CD4-positive, alpha-beta memory T cell (primary cell): ENCODE results near the gene TEX51. TPM values are rescaled to one million over a fixed set of nuclear protein-coding genes. Genes with fewer than 3 reads are reported as not detected.

Experiments used
- CTCF ChIA-PET: fragments of 350-600 bp; sonication (Branson Sonifier 250); formaldehyde crosslinking; loops from one replicate; lab custom pipeline; 2021; ENCODE audit warnings: inconsistent platforms; ENCODE audit not compliant: partially characterized antibody; lab: Charles Lee
- POLR2A ChIA-PET: fragments of 350-600 bp; sonication (Branson Sonifier 250); formaldehyde crosslinking; loops from one replicate; lab custom pipeline; 2021; ENCODE audit not compliant: partially characterized antibody; lab: Charles Lee
- DNase-seq, 5 donors: peaks; one replicate each; pipeline versions ENCODE4 v3.0.0 to v3.0.0-alpha.2; 2020 to 2022; ENCODE audit warnings: mixed read lengths in 1 of 5
- H3K27ac ChIP-seq: one replicate; pipeline ENCODE4 v1.7.0; 2013; ENCODE audit warnings: low read depth, low read length
- H3K27me3 ChIP-seq: 2 replicates; pipeline ENCODE4 v1.7.0; 2013; ENCODE audit warnings: mild to moderate bottlenecking, low read length, moderate library complexity; ENCODE audit not compliant: insufficient read depth
- H3K36me3 ChIP-seq: 2 replicates; pipeline ENCODE4 v1.7.0; 2013; ENCODE audit warnings: mild to moderate bottlenecking, low read length, moderate library complexity; ENCODE audit not compliant: insufficient read depth
- H3K4me1 ChIP-seq: 2 replicates; pipeline ENCODE4 v1.7.0; 2013; ENCODE audit warnings: mild to moderate bottlenecking, low read length, moderate library complexity; ENCODE audit not compliant: insufficient read depth
- H3K4me3 ChIP-seq, 2 donors: one replicate each; pipeline ENCODE4 v1.7.0; 2013; ENCODE audit warnings: low read length in 2 of 2, mild to moderate bottlenecking in 1 of 2
- H3K9me3 ChIP-seq, 2 donors: one replicate each; pipeline ENCODE4 v1.7.0; 2013; ENCODE audit warnings: low read length in 2 of 2, control low read depth in 1 of 2; ENCODE audit not compliant: control insufficient read depth in 1 of 2
- H3K27ac Mint-ChIP-seq, 7 donors: one replicate each; pipeline ENCODE4 v1.8.0; 2020 to 2021; ENCODE audit warnings: mixed read lengths in 7 of 7, mild to moderate bottlenecking in 6 of 7, inconsistent platforms in 3 of 7, moderate library complexity in 3 of 7
- H3K27me3 Mint-ChIP-seq, 2 donors: one replicate each; pipeline ENCODE4 v1.8.0; 2020 to 2021; ENCODE audit warnings: mixed read lengths in 2 of 2
- H3K36me3 Mint-ChIP-seq, 2 donors: one replicate each; pipeline ENCODE4 v1.8.0; 2020 to 2021; ENCODE audit warnings: mixed read lengths in 2 of 2, inconsistent platforms in 1 of 2, mild to moderate bottlenecking in 1 of 2
- H3K4me1 Mint-ChIP-seq, 4 donors: one replicate each; pipeline ENCODE4 v1.8.0; 2020 to 2021; ENCODE audit warnings: mixed read lengths in 4 of 4, mild to moderate bottlenecking in 1 of 4
- H3K4me3 Mint-ChIP-seq, 8 donors: one replicate each; pipeline ENCODE4 v1.8.0; 2020 to 2021; ENCODE audit warnings: mixed read lengths in 8 of 8, mild to moderate bottlenecking in 7 of 8, moderate library complexity in 6 of 8, inconsistent platforms in 3 of 8
- H3K9me3 Mint-ChIP-seq, 8 donors: one replicate each; pipeline ENCODE4 v1.8.0; 2020 to 2021; ENCODE audit warnings: mixed read lengths in 8 of 8, mild to moderate bottlenecking in 5 of 8, inconsistent platforms in 3 of 8, moderate library complexity in 1 of 8
- intact Hi-C: fragments of 100-400 bp; cut with micrococcal nuclease; formaldehyde crosslinking; loops from one replicate; pipeline ENCODE4 v1.15.1; 2023
- polyA plus RNA-seq, 2 donors: library from polyadenylated mRNA; unstranded; fragments of 300-500 nt; fragmentation: Illumina TruSeq; gene quantifications; one replicate each; pipeline ENCODE4 v1.2.3, GENCODE V29; 2021
- total RNA-seq, 2 experiments: library from RNA; stranded (reverse); gene quantifications; one replicate each; pipeline ENCODE4 v1.2.3, GENCODE V29; 2021

Gene TEX51
- total and polyA plus RNA-seq, 4 experiments from 2014 or later = not detected

GRCh38 chr2:126856403-126856802 is 42.3 kb upstream of the TEX51 start:
- intact Hi-C loops = no loop called here
- CTCF ChIA-PET = no interaction called here
- Mint-ChIP-seq H3K27ac (no peak overlapping the region), H3K9me3 (no peaks in the 10 kb centered on the region), H3K36me3 (no peaks in the 10 kb centered on the region), H3K4me1 (no peaks in the 10 kb centered on the region), H3K27me3 (peaks cover 2 to 6% of the 10 kb centered on the region in 2 donors), H3K4me3 (no peak overlapping the region)
- H3K36me3 ChIP-seq = no peaks in the 10 kb centered on the region
- no peak overlapping the region for H3K4me3 ChIP-seq
- H3K27me3 ChIP-seq = no peaks in the 10 kb centered on the region
- DNase-seq = no peak
- H3K27ac ChIP-seq = no peak overlapping the region
- no peaks in the 10 kb centered on the region for H3K4me1 ChIP-seq
- H3K9me3 ChIP-seq = no peaks in the 10 kb centered on the region
- POLR2A ChIA-PET = no interaction called here

DNA sequence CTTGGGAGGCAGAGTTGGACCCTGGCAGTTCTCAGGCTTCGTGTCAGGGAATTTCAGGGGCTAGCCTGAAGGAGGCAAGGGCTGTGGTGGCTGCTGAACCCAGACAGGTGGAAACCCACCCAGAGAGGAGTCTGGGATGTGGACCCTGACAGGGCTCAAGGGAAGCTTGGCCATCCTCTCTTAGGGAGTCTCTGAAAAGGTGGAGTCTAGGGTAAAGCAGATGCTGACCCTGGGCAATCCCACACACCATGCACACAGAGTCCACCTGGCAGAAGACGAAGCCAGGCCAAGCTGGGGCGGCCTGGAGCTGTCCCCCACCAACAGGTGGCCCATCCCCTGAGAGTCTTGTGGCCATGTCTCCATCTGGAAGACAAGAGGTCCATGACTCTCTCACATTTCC is 41.2 kb upstream of the TEX51 start:
- Mint-ChIP-seq H3K4me1 (no peaks in the 10 kb centered on the region), H3K36me3 (no peaks in the 10 kb centered on the region), H3K27ac (no peak overlapping the region), H3K4me3 (no peak overlapping the region), H3K9me3 (no peaks in the 10 kb centered on the region), H3K27me3 (peaks cover 2 to 8% of the 10 kb centered on the region in 2 donors)
- H3K27ac ChIP-seq = no peak overlapping the region
- H3K4me3 ChIP-seq = no peak overlapping the region
- intact Hi-C loops = no loop called here
- no peaks in the 10 kb centered on the region for H3K4me1 ChIP-seq
- no peaks in the 10 kb centered on the region for H3K27me3 ChIP-seq
- ChIA-PET CTCF (no interaction called here), POLR2A (no interaction called here)
- H3K9me3 ChIP-seq = no peaks in the 10 kb centered on the region
- DNase-seq = no peak
- no peaks in the 10 kb centered on the region for H3K36me3 ChIP-seq

GRCh38 chr2:126858013-126858412 is 40.7 kb upstream of the TEX51 start:
- no peak for DNase-seq
- Histone ChIP-seq H3K27ac (no peak overlapping the region), H3K27me3 (no peaks in the 10 kb centered on the region), H3K4me1 (no peaks in the 10 kb centered on the region), H3K9me3 (no peaks in the 10 kb centered on the region), H3K36me3 (no peaks in the 10 kb centered on the region), H3K4me3 (no peak overlapping the region)
- Mint-ChIP-seq H3K36me3 (no peaks in the 10 kb centered on the region), H3K4me3 (no peak overlapping the region), H3K27ac (no peak overlapping the region), H3K9me3 (no peaks in the 10 kb centered on the region), H3K27me3 (peaks cover 3 to 8% of the 10 kb centered on the region in 2 donors), H3K4me1 (no peaks in the 10 kb centered on the region)
- ChIA-PET POLR2A (no interaction called here), CTCF (no interaction called here)
- intact Hi-C loops = no loop called here

GRCh38 chr2:126858436-126858835 is 40.3 kb upstream of the TEX51 start:
- DNase-seq = no peak
- Histone ChIP-seq H3K36me3 (no peaks in the 10 kb centered on the region), H3K27me3 (no peaks in the 10 kb centered on the region), H3K27ac (no peak overlapping the region), H3K4me1 (no peaks in the 10 kb centered on the region), H3K9me3 (no peaks in the 10 kb centered on the region), H3K4me3 (no peak overlapping the region)
- Mint-ChIP-seq H3K36me3 (no peaks in the 10 kb centered on the region), H3K27me3 (peaks cover 4 to 10% of the 10 kb centered on the region in 2 donors), H3K4me3 (no peak overlapping the region), H3K27ac (no peak overlapping the region), H3K4me1 (no peaks in the 10 kb centered on the region), H3K9me3 (no peaks in the 10 kb centered on the region)
- ChIA-PET POLR2A (no interaction called here), CTCF (no interaction called here)
- intact Hi-C loops = no loop called here

DNA sequence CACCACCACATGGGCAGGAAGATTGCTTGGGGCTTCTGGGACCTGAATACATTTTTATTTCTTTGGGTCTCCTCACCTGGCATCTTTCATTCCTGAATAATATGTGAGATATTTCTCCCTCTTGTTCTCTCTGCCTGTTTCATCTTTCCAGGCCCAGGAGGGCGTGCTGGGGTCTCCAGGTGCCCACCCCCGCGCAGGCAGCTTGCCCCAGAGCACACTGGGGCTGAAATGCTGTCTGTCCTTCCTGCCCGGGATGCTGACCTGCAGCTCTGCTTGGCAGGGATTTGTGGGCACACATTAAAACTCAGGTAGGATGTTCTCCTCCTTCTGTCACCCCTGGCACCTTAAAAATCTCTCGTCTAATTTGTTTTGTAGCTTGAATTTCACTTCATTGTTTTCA is 39.7 kb upstream of the TEX51 start:
- H3K36me3 Mint-ChIP-seq = no peaks in the 10 kb centered on the region
- no peaks in the 10 kb centered on the region for H3K9me3 Mint-ChIP-seq
- CTCF ChIA-PET = no interaction called here
- Histone ChIP-seq H3K9me3 (no peaks in the 10 kb centered on the region), H3K4me3 (no peak overlapping the region), H3K27ac (no peak overlapping the region), H3K4me1 (no peaks in the 10 kb centered on the region), H3K27me3 (no peaks in the 10 kb centered on the region), H3K36me3 (no peaks in the 10 kb centered on the region)
- intact Hi-C loops = no loop called here
- no peaks in the 10 kb centered on the region for H3K4me1 Mint-ChIP-seq
- H3K4me3 Mint-ChIP-seq = no peak overlapping the region
- H3K27me3 Mint-ChIP-seq = peaks cover 5 to 10% of the 10 kb centered on the region in 2 donors
- POLR2A ChIA-PET = no interaction called here
- H3K27ac Mint-ChIP-seq = no peak overlapping the region
- no peak for DNase-seq

DNA sequence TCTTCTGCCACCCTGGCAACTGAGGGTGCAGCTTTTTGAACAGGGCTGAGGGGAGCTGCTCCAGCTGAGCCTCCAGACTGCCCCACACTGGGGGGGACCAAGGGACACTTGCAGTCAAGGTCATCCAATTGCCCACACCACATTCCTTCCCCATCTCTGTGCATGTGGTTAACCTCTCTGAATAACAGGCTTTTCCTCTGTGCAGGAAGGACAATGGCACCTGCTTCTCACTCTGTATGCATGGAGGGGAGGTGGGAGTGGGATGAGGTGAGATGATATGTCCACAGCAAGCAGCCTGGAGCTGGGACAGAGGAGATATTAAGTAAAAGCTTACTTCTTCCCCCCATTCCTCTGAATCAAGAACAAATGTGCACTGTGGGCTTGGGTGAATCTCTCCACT is 39.1 kb upstream of the TEX51 start:
- no peak overlapping the region for H3K27ac Mint-ChIP-seq

DNA sequence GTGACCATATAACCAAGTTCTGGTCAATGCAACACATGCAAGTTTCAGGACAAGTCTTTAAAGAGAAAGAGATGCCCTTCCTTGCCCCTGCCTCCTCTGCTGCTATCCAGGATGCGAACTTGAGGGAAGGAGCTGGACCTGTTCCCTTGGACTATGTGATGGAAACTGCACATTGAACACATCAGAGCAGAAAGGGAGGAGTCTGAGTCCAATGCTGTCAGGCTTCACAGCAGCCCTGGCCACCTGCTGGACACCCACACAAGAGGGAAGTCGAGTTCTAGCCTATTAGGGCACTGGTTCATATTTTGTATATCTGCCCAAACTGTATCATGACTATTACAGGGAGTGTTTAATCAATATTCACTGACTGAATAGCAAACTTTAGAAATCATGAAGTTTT is 38.3 kb upstream of the TEX51 start:
- Mint-ChIP-seq H3K36me3 (no peaks in the 10 kb centered on the region), H3K4me1 (no peaks in the 10 kb centered on the region), H3K4me3 (no peak overlapping the region), H3K27me3 (peaks cover 5 to 10% of the 10 kb centered on the region in 2 donors), H3K27ac (no peak overlapping the region), H3K9me3 (peaks cover 0 to under 1% (median 0%) of the 10 kb centered on the region in 8 donors)
- Histone ChIP-seq H3K9me3 (no peaks in the 10 kb centered on the region), H3K27ac (no peak overlapping the region), H3K4me1 (no peaks in the 10 kb centered on the region), H3K36me3 (no peaks in the 10 kb centered on the region), H3K4me3 (no peak overlapping the region), H3K27me3 (no peaks in the 10 kb centered on the region)
- intact Hi-C loops = no loop called here
- POLR2A ChIA-PET = no interaction called here
- DNase-seq = no peak
- CTCF ChIA-PET = no interaction called here

More for the DNA sequence above, 39.1 kb upstream of the TEX51 start:
- H3K4me1 Mint-ChIP-seq = no peaks in the 10 kb centered on the region
- no peak overlapping the region for H3K4me3 Mint-ChIP-seq
- ChIA-PET CTCF (no interaction called here), POLR2A (no interaction called here)
- Histone ChIP-seq H3K36me3 (no peaks in the 10 kb centered on the region), H3K4me3 (no peak overlapping the region), H3K27me3 (no peaks in the 10 kb centered on the region), H3K27ac (no peak overlapping the region), H3K9me3 (no peaks in the 10 kb centered on the region), H3K4me1 (no peaks in the 10 kb centered on the region)
- no peaks in the 10 kb centered on the region for H3K36me3 Mint-ChIP-seq
- DNase-seq = no peak
- intact Hi-C loops = no loop called here
- H3K9me3 Mint-ChIP-seq = no peaks in the 10 kb centered on the region
- peaks cover 5 to 10% of the 10 kb centered on the region in 2 donors for H3K27me3 Mint-ChIP-seq

GRCh38 chr2:126862730-126863129 is 36.0 kb upstream of the TEX51 start:
- Histone ChIP-seq H3K4me3 (no peak overlapping the region), H3K4me1 (no peaks in the 10 kb centered on the region), H3K27ac (no peak overlapping the region), H3K27me3 (no peaks in the 10 kb centered on the region), H3K9me3 (no peaks in the 10 kb centered on the region), H3K36me3 (no peaks in the 10 kb centered on the region)
- ChIA-PET CTCF (no interaction called here), POLR2A (no interaction called here)
- no peak overlapping the region for H3K27ac Mint-ChIP-seq
- peaks cover 7% of the 10 kb centered on the region in 2 donors for H3K27me3 Mint-ChIP-seq
- H3K4me1 Mint-ChIP-seq = no peaks in the 10 kb centered on the region
- H3K9me3 Mint-ChIP-seq = peaks cover 0 to 3% (median 0%) of the 10 kb centered on the region in 8 donors
- intact Hi-C loops = no loop called here
- H3K4me3 Mint-ChIP-seq = no peak overlapping the region
- H3K36me3 Mint-ChIP-seq = no peaks in the 10 kb centered on the region
- DNase-seq = no peak
